GM12878 (cell line): ENCODE data around the gene BBS4. TPM values are rescaled to one million over a fixed set of nuclear protein-coding genes. Genes with fewer than 3 reads are reported as not detected.

Source experiments
- ATAC-seq: fragments of 200-7000 bp; cut with Tn5 transposase; 3 replicates; pipeline ENCODE4 v1.9.1; 2020; ENCODE audit warnings: mild to moderate bottlenecking, moderate library complexity
- BruUV-seq: library from RNA; stranded (reverse); fragments of 400-500 nt; replicated peaks from 2 replicates; lab custom pipeline; 2021; lab: Mats Ljungman, UMichigan
- CTCF ChIA-PET: fragments of 300-600 bp; sonication (Branson Sonifier 250); formaldehyde crosslinking; extraction: SDS; loops from one replicate; lab custom pipeline; 2021; ENCODE audit warnings: inconsistent platforms; lab: Yijun Ruan, JAX
- POLR2A ChIA-PET: fragments of 350-600 bp; formaldehyde crosslinking; extraction: SDS; loops from one replicate; lab custom pipeline; 2021; ENCODE audit warnings: inconsistent platforms; lab: Charles Lee
- RAD21 ChIA-PET: fragments of 300-600 bp; sonication (Branson Sonifier 250); formaldehyde crosslinking; loops from one replicate; lab custom pipeline; 2023; ENCODE audit warnings: antibody characterized with exemption; ENCODE audit not compliant: unreplicated experiment; lab: Charles Lee
- SMC1A ChIA-PET: fragments of 300-600 bp; sonication (Branson Sonifier 250); formaldehyde crosslinking; loops from one replicate; lab custom pipeline; 2023; ENCODE audit not compliant: unreplicated experiment, uncharacterized antibody; lab: Charles Lee
- DNase-seq: peaks from one replicate; pipeline ENCODE4 v3.0.0-alpha.2; 2011; ENCODE audit warnings: low read depth, low spot score
- FAIRE-seq: peaks from 3 replicates; lab custom pipeline; 2011; peaks lifted over from hg19 to GRCh38; lab: Jason Lieb, UNC
- H2AFZ ChIP-seq: 2 replicates; pipeline ENCODE4 v1.6.0; 2011; ENCODE audit warnings: low read depth, low read length, control low read depth; ENCODE audit not compliant: control insufficient read depth
- H3K27ac ChIP-seq: 2 replicates; pipeline ENCODE4 v1.5.1; 2011; ENCODE audit warnings: control low read depth; ENCODE audit not compliant: control insufficient read depth, insufficient read depth
- H3K27me3 ChIP-seq, 2 experiments: replicated peaks in 1 of 2; 2 replicates each; pipeline versions ENCODE4 v1.6.0 to v1.6.1; 2011; ENCODE audit warnings: low read length in 1 of 2; ENCODE audit not compliant: control insufficient read depth in 2 of 2, insufficient read depth in 2 of 2
- H3K36me3 ChIP-seq, 2 experiments: 2 replicates each; pipeline ENCODE4 v1.5.1; 2011; ENCODE audit warnings: low read length in 1 of 2; ENCODE audit not compliant: control insufficient read depth in 2 of 2, insufficient read depth in 2 of 2
- H3K4me1 ChIP-seq: 2 replicates; pipeline ENCODE4 v1.6.1; 2011; ENCODE audit warnings: mild to moderate bottlenecking, low read length, moderate library complexity, mixed read lengths; ENCODE audit not compliant: control insufficient read depth, insufficient read depth
- H3K4me2 ChIP-seq: 2 replicates; pipeline ENCODE4 v1.6.0; 2011; ENCODE audit warnings: control low read depth; ENCODE audit not compliant: control insufficient read depth, insufficient read depth
- H3K4me3 ChIP-seq: fragments of 200-600 bp; sonication (generic); 2 replicates; pipeline ENCODE4 v1.5.1; 2016
- H3K79me2 ChIP-seq: 2 replicates; pipeline ENCODE4 v1.6.0; 2011; ENCODE audit warnings: low read length; ENCODE audit not compliant: control insufficient read depth, insufficient read depth
- H3K9ac ChIP-seq: 2 replicates; pipeline ENCODE4 v1.8.0; 2011; ENCODE audit warnings: low read length, control low read depth, mixed read lengths; ENCODE audit not compliant: control insufficient read depth, insufficient read depth
- H3K9me3 ChIP-seq: replicated peaks from 3 replicates; pipeline ENCODE4 v1.5.1; 2011; ENCODE audit warnings: mild to moderate bottlenecking, low read length; ENCODE audit not compliant: control insufficient read depth, insufficient read depth
- H4K20me1 ChIP-seq: 2 replicates; pipeline ENCODE4 v1.6.0; 2011; ENCODE audit not compliant: control insufficient read depth, insufficient read depth
- CBFB ChIP-seq: IDR thresholded peaks from 2 replicates; pipeline ENCODE4 v1.6.1; 2016; ENCODE audit warnings: antibody characterized with exemption, low read depth
- MYC ChIP-seq: IDR thresholded peaks from 2 replicates; pipeline ENCODE4 v1.6.1; 2011; ENCODE audit warnings: mild to moderate bottlenecking, low read length, moderate library complexity, inconsistent platforms; ENCODE audit not compliant: insufficient read depth, insufficient replicate concordance, insufficient read length, severe bottlenecking
- NR2C1 ChIP-seq: fragments of 450-650 bp; IDR thresholded peaks from 2 replicates; pipeline ENCODE4 v1.6.1; 2017; ENCODE audit warnings: antibody characterized with exemption, mild to moderate bottlenecking, moderate library complexity
- RUNX3 ChIP-seq: IDR thresholded peaks from 2 replicates; pipeline ENCODE4 v1.6.1; 2012; ENCODE audit warnings: low read length, inconsistent platforms
- WGBS: methylation state at CpG from one replicate; pipeline ENCODE4 v1.1.6; 2016; ENCODE audit warnings: low lambda C conversion rate; ENCODE audit not compliant: insufficient replicate concordance, insufficient coverage; ENCODE audit errors: missing lambda C conversion rate; 5-methylcytosine and 5-hydroxymethylcytosine counted together
- in situ Hi-C: fragments of 300-500 bp; cut with MboI; formaldehyde crosslinking; loops from 9 replicates; pipeline ENCODE4 v1.14.3; 2018; ENCODE audit warnings: mixed read lengths
- intact Hi-C: fragments of 100-400 bp; cut with micrococcal nuclease; formaldehyde crosslinking; loops from one replicate; pipeline ENCODE4 v1.14.2; 2022; ENCODE audit not compliant: unreplicated experiment
- polyA plus RNA-seq, 11 experiments: library from polyadenylated mRNA; depleted of rRNA in 4 of 11; unstranded in 6 of 11; stranded (reverse) in 5 of 11; fragments of >200 nt; fragmentation: Nextera tagmentation in 4 of 11; fragmentation: Illumina TruSeq in 1 of 11; extraction: Ambion mirVana in 4 of 11; extraction: Trizol in 1 of 11; gene quantifications; 1 replicate in 1 of 11; 2 replicates in 10 of 11; pipeline versions ENCODE4 v1.2.1 to v1.2.3, GENCODE V29; 2011 to 2016; ENCODE audit warnings: inconsistent platforms in 2 of 11, missing spikeins in 2 of 11, low read depth in 1 of 11
- total RNA-seq, 4 experiments: library from RNA; depleted of rRNA in 3 of 4; stranded (reverse); fragments of >200 nt in 3 of 4; fragmentation: Illumina TruSeq in 1 of 4; extraction: Trizol in 1 of 4; gene quantifications; 2 replicates each; pipeline versions ENCODE4 v1.2.1 to v1.2.3, GENCODE V29; 2013 to 2021
- TF ChIP-seq, protein P1 (sequence below): fragments of 450-650 bp; IDR thresholded peaks from 2 replicates; pipeline ENCODE4 v1.6.1; 2018; ENCODE audit warnings: mild to moderate bottlenecking, low read depth, moderate library complexity; ENCODE audit not compliant: partially characterized antibody
- TF ChIP-seq, protein P2 (sequence below): fragments of 450-650 bp; formaldehyde crosslinking; IDR thresholded peaks from 2 replicates; pipeline ENCODE4 v1.4.0; 2022; ENCODE audit warnings: mild to moderate bottlenecking, moderate library complexity
- TF ChIP-seq, protein P3 (sequence below): IDR thresholded peaks from 2 replicates; pipeline ENCODE4 v1.6.1; 2011; ENCODE audit warnings: borderline replicate concordance, low read depth, mild to moderate bottlenecking, moderate library complexity, low read length; ENCODE audit not compliant: insufficient read depth, poor library complexity, severe bottlenecking

BBS4 gene
- total and polyA plus RNA-seq, 10 of the 15 experiments (the other 5 are each of a cell fraction or from before 2014, with no cell fraction given): 7.2 to 22.1 (median 9.9) TPM

DNA sequence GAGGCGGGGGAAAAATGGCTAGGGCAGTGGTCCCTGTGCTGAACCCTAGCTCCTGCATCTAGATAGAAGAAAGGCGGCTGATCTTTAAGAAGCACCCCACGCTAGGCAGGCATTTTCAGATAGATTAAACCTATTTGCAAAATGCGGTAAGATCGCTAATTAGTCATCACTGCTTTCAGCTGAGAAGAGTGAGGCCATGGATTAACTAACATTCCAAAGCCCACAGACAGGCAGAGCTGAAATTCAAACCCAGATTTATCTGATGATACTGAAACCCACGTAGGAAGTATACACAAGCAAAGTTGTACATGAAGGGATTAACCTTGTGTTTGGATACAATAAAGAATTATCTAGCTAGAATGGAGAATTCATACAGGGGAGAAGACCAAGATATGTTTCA lies 92.8 kb downstream of the BBS4 start:
- no peak overlapping the region for H3K27ac ChIP-seq
- no peak for ATAC-seq
- H3K4me1 ChIP-seq: peaks cover 22% of the 10 kb centered on the region
- DNase-seq: no peak
- H3K4me2 ChIP-seq: peak overlapping the region; percentile 13; the same call in 1 of the 2 replicates
- peaks cover 2 to 17% of the 10 kb centered on the region in 2 experiments for H3K36me3 ChIP-seq
- WGBS: 93% methylated on average over 6 of the region's 6 CpGs
- H3K9ac ChIP-seq: no peak overlapping the region
- TF ChIP-seq MYC: no peak
- no peak for TF ChIP-seq RUNX3
- TF ChIP-seq, protein P1, sequence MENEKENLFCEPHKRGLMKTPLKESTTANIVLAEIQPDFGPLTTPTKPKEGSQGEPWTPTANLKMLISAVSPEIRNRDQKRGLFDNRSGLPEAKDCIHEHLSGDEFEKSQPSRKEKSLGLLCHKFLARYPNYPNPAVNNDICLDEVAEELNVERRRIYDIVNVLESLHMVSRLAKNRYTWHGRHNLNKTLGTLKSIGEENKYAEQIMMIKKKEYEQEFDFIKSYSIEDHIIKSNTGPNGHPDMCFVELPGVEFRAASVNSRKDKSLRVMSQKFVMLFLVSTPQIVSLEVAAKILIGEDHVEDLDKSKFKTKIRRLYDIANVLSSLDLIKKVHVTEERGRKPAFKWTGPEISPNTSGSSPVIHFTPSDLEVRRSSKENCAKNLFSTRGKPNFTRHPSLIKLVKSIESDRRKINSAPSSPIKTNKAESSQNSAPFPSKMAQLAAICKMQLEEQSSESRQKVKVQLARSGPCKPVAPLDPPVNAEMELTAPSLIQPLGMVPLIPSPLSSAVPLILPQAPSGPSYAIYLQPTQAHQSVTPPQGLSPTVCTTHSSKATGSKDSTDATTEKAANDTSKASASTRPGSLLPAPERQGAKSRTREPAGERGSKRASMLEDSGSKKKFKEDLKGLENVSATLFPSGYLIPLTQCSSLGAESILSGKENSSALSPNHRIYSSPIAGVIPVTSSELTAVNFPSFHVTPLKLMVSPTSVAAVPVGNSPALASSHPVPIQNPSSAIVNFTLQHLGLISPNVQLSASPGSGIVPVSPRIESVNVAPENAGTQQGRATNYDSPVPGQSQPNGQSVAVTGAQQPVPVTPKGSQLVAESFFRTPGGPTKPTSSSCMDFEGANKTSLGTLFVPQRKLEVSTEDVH: no peak
- no peak for TF ChIP-seq CBFB
- TF ChIP-seq, protein P2, sequence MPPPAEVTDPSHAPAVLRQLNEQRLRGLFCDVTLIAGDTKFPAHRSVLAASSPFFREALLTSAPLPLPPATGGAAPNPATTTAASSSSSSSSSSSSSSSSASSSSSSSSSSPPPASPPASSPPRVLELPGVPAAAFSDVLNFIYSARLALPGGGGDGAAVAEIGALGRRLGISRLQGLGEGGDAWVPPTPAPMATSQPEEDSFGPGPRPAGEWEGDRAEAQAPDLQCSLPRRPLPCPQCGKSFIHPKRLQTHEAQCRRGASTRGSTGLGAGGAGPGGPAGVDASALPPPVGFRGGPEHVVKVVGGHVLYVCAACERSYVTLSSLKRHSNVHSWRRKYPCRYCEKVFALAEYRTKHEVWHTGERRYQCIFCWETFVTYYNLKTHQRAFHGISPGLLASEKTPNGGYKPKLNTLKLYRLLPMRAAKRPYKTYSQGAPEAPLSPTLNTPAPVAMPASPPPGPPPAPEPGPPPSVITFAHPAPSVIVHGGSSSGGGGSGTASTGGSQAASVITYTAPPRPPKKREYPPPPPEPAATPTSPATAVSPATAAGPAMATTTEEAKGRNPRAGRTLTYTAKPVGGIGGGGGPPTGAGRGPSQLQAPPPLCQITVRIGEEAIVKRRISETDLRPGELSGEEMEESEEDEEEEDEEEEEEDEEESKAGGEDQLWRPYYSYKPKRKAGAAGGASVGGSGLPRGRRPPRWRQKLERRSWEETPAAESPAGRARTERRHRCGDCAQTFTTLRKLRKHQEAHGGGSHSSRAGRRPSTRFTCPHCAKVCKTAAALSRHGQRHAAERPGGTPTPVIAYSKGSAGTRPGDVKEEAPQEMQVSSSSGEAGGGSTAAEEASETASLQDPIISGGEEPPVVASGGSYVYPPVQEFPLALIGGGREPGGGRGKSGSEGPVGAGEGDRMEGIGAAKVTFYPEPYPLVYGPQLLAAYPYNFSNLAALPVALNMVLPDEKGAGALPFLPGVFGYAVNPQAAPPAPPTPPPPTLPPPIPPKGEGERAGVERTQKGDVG (CRISPR knock-in tag): no peak
- TF ChIP-seq NR2C1: no peak
- TF ChIP-seq, protein P3, sequence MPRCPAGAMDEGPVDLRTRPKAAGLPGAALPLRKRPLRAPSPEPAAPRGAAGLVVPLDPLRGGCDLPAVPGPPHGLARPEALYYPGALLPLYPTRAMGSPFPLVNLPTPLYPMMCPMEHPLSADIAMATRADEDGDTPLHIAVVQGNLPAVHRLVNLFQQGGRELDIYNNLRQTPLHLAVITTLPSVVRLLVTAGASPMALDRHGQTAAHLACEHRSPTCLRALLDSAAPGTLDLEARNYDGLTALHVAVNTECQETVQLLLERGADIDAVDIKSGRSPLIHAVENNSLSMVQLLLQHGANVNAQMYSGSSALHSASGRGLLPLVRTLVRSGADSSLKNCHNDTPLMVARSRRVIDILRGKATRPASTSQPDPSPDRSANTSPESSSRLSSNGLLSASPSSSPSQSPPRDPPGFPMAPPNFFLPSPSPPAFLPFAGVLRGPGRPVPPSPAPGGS: no peak
- peaks cover 3% of the 10 kb centered on the region; the same call in 1 of the 2 replicates for H4K20me1 ChIP-seq
- in situ Hi-C loops (no loop called here), intact Hi-C loops (loop anchor here (5.0 kb wide), 1 partner anchor 56 kb away; no protein-coding TSS in a partner anchor)
- ChIA-PET SMC1A (interaction anchor here (0.8 to 1.4 kb wide), 4 partner anchors 47 to 299 kb away, joined by 3 to 4 read pairs (median 4); no protein-coding TSS in a partner anchor), CTCF (interaction anchor here (2.6 to 2.9 kb wide), 2 partner anchors 11 to 56 kb away, joined by 7 to 18 read pairs; no protein-coding TSS in a partner anchor), RAD21 (interaction anchor here (0.6 kb wide), 1 partner anchor 57 kb away, joined by 3 read pairs; no protein-coding TSS in a partner anchor), POLR2A (interaction anchor here (0.5 to 1.3 kb wide), 3 partner anchors 26 to 66 kb away, joined by 3 read pairs; no protein-coding TSS in a partner anchor)
- H3K79me2 ChIP-seq: peaks cover 91% of the 10 kb centered on the region
- no peak for FAIRE-seq
- no peaks in the 10 kb centered on the region for H3K9me3 ChIP-seq
- H2AFZ ChIP-seq: no peak overlapping the region
- no peaks in the 10 kb centered on the region for H3K27me3 ChIP-seq
- no peak overlapping the region for H3K4me3 ChIP-seq
- BruUV-seq: no TSS peak
